Right atrium auricular region (tissue), 2 donors: ENCODE measurements around the gene FOXL2. TPM values are rescaled to one million over a fixed set of nuclear protein-coding genes. Genes with fewer than 3 reads are reported as not detected.

Experiments used
- DNase-seq: peaks from one replicate; pipeline ENCODE4 v3.0.0-alpha.2; 2019; ENCODE audit warnings: low spot score
- H3K27ac ChIP-seq, 2 donors: fragments of 200-600 bp; sonication (generic); 1 replicate in 1 of 2; 2 replicates in 1 of 2; pipeline ENCODE4 v1.5.1; 2016 to 2019
- H3K27me3 ChIP-seq, 2 donors: fragments of 200-600 bp; sonication (generic); one replicate each; pipeline versions ENCODE4 v1.5.1 to v1.6.0; 2017 to 2019
- H3K36me3 ChIP-seq: fragments of 200-600 bp; sonication (generic); one replicate; pipeline ENCODE4 v1.5.1; 2016
- H3K4me1 ChIP-seq, 2 donors: fragments of 200-600 bp; sonication (generic); one replicate each; pipeline versions ENCODE4 v1.5.1 to v1.6.0; 2017 to 2019
- H3K4me3 ChIP-seq, 2 donors: fragments of 200-600 bp; sonication (generic); 1 replicate in 1 of 2; 2 replicates in 1 of 2; pipeline ENCODE4 v1.5.1; 2017 to 2019; ENCODE audit warnings: mild to moderate bottlenecking in 1 of 2, moderate library complexity in 1 of 2
- H3K9me3 ChIP-seq, 2 donors: fragments of 200-600 bp; sonication (generic); one replicate each; pipeline ENCODE4 v1.5.1; 2019
- CTCF ChIP-seq, 2 donors: fragments of 200-600 bp; sonication (generic); IDR thresholded peaks; one replicate each; pipeline ENCODE4 v1.5.1; 2019; ENCODE audit warnings: antibody characterized with exemption in 2 of 2
- total RNA-seq, 2 donors: library from RNA; depleted of rRNA; stranded (reverse); fragments of >200 nt; gene quantifications; one replicate each; pipeline ENCODE4 v1.1.0, GENCODE V29; 2016

FOXL2 gene
- total RNA-seq, 2 donors from 2014 or later = not detected

- Histone ChIP-seq H3K27ac (no peak overlapping the region), H3K27me3 (no peaks in the 10 kb centered on the region), H3K4me1 (peaks cover 0 to 12% of the 10 kb centered on the region in 2 donors), H3K9me3 (no peaks in the 10 kb centered on the region), H3K36me3 (no peaks in the 10 kb centered on the region), H3K4me3 (no peak overlapping the region)
- DNase-seq = no peak
- TF ChIP-seq CTCF (IDR thresholded peaks at IDR 0.05) = no peak
Observed at GRCh38 chr3:138899351-138899991, 47.5 kb downstream of the FOXL2 start.

GRCh38 chr3:138898708-138899107, 48.2 kb downstream of the FOXL2 start:
- Histone ChIP-seq H3K9me3 (no peaks in the 10 kb centered on the region), H3K4me1 (peaks cover 0 to 12% of the 10 kb centered on the region in 2 donors), H3K27ac (peak overlapping the region in 1 of 2 donors; percentile 51), H3K4me3 (no peak overlapping the region), H3K36me3 (no peaks in the 10 kb centered on the region), H3K27me3 (no peaks in the 10 kb centered on the region)
- TF ChIP-seq CTCF (IDR thresholded peaks at IDR 0.05) = no peak
- no peak for DNase-seq

GRCh38 chr3:138898301-138898700, 48.6 kb downstream of the FOXL2 start:
- DNase-seq = no peak
- peak overlapping the region in 1 of 2 donors; percentile 51 for H3K27ac ChIP-seq
- no peaks in the 10 kb centered on the region for H3K27me3 ChIP-seq
- no peak for TF ChIP-seq CTCF (IDR thresholded peaks at IDR 0.05)
- H3K9me3 ChIP-seq = no peaks in the 10 kb centered on the region
- peaks cover 0 to 12% of the 10 kb centered on the region in 2 donors for H3K4me1 ChIP-seq
- no peak overlapping the region for H3K4me3 ChIP-seq
- no peaks in the 10 kb centered on the region for H3K36me3 ChIP-seq

Other genes starting within 250 kb of the FOXL2 start
- 10 to 100 TPM; 27.7 to 35.0 TPM for gene PIK3CB, start 112.2 kb downstream of the FOXL2 start, total RNA-seq
- gene FOXL2NB, start 80 bp upstream of the FOXL2 start, total RNA-seq = not detected
- not detected for gene PRR23A, start 59.1 kb upstream of the FOXL2 start, total RNA-seq
- not detected for gene PRR23B, start 73.8 kb upstream of the FOXL2 start, total RNA-seq
- gene PRR23C, start 97.8 kb upstream of the FOXL2 start, total RNA-seq = not detected